HG03039 (cell line): ENCODE measurements around the gene SMPX.

Experiments
- ATAC-seq: cut with Tn5 transposase; IDR thresholded peaks from one replicate; pipeline ENCODE4 v1.9.1; 2021; ENCODE audit warnings: mild to moderate bottlenecking, moderate library complexity; ENCODE audit not compliant: unreplicated experiment

SMPX gene

DNA sequence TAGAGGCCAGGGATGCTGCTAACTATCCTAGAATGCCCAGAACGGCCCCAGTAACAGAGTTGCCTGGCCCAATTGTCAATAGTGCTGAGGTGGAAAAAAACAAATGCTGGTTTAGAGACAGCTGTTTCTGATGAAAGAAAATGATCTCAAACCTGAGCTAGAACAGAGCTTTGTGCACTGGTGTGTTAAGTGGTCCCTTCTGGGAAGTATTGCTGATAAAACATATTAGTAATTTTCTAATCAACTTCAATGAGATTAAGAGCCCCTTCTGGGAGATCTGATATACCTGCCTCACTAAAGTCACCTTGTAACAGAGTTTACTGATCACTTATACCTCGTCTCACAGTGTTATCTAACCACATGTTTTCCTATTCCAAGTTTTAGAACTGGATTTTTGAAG lies 42.1 kb downstream of the SMPX start:
- ATAC-seq = no peak

DNA sequence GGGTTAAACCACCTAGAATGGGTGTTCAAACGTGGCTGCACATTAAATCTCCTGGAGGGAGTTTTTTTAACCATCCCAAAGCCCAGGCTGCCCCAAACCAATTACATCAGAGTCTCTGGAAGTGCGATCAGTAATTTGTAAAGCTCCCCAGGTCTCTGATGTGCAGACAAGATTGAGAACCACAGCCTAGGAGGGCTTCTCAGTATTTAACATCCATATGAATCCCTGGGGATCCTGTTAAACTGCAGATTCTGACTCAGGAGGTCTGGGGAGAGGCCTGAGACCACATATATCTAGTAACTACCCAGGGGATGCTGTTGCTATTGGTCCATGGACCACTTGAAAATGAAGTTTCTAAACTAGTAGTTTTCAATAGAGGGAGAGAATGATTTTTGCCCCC lies 42.6 kb downstream of the SMPX start:
- no peak for ATAC-seq

DNA sequence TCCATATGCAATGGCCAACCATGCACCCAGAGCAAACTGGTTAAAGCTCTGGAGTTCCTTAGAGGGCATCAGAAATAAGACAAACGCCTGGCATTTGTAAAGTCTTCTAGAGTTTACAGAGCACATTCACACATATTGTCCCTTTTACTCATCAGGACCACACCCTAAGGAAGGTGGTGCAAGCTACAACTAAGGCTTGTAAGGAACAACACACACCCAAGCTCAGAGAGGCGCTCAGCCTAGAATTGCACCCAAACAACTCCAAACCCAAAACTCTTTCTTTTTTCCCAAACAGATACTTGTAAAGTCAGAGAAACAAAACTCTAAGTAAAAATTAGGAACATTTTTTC lies 46.1 kb downstream of the SMPX start:
- no peak for ATAC-seq

DNA sequence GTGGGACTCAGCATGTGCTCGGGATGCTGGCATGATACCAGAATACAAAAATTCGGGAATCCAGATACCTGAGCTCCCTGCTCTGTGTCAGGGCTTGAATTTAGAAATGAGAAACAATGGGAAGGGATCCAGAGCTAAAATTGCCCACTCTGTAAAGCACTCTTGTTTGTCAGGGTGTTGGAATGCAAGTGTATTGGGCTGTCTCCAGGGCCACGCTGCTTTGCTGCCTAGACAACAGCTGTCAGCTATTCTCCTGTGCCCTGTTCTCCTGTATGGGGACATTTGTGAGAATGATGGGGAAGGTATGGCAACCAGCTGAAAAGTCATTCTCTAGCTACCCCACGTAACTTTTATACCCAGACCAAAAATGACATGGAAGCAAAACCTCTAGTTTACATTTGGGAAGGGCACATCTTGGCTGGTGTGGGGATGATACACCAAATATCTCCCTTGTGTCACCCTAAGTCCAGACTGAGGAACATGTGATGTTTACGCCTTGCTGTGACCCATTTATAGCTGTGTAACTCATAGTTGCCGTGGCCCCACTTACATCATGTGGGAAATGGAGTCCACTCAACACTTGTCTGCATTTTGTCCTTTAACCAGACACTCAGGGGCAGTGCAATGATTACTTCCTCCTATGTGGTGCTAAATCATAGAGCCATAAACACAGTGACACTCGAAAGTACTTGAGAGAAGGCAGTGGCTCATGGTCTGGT lies 46.6 kb downstream of the SMPX start:
- no peak for ATAC-seq

DNA sequence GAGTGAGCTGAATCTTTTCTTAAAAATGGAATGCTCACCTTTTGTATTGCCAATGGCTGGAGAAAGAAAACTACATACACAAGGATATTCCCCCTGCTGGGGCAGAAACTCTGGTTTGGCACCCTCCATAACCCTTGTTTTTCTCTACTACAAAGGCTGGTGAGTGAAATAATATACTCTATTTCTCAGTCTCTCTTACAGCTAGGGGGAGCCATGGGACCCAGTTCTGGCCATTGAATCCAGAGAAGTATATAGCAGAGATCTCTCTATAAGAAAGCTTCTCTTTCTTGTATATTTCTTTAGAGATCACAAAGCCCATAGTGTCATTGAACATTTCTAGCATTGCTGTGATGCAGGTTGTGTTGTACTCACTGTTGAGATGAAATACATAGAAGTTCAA lies 49.8 kb downstream of the SMPX start:
- ATAC-seq = no peak

DNA sequence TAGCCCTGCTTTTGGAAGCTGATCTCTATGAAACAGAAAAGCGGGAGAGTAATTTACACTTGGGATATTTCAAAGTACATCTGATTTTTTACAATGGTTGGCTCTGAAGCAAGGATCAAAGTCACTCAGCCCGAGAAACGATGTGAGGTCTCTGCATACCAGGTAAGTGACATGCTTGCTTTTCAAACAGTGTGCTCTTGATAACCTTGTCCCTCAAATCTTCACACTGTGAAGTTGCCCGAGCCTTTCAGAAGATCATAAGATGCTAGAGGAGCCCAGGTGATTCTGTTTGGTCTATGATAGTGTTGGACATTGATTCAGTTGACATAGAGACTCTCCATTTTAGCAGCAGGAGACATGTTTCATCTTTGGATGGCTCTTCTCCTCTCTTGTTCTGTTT lies 52.7 kb downstream of the SMPX start:
- no peak for ATAC-seq

DNA sequence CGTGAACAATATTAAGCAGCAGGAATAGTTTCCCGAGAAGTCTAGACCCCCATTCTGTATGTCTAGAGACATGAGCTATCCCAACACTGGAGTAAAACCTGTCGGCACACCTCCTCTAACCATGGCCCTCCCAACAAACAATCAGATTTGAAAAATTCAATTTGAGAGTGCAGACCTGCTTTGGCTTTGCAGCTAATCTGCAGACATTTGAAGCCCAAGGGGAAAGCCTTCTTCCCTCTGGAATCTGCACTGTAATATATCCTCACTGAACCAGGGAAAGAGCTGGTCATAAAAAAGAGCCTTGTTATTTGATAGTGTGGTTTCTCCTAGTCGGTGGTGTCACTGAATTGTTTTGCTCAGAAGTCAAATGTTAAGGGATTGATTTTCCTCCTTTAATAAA lies 55.2 kb downstream of the SMPX start:
- no peak for ATAC-seq

DNA sequence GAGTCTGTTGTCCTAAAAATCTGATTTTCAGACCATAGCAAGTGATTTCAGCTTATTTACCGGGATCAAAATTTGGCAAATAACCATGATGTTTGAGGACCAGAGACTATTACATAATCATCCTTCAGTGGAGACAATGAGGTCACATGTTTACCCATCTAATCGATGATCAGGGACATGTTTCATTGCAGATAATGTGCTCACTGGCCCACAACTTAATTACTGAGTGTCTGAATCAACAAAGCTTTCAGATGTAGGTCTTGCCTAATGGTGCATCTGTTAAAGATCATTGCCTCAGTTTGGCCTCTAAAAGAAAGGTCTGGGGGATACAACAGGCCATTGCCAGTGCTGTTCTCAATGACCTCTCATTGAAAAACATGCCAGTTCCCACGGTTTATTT lies 56.9 kb downstream of the SMPX start:
- ATAC-seq = no peak

DNA sequence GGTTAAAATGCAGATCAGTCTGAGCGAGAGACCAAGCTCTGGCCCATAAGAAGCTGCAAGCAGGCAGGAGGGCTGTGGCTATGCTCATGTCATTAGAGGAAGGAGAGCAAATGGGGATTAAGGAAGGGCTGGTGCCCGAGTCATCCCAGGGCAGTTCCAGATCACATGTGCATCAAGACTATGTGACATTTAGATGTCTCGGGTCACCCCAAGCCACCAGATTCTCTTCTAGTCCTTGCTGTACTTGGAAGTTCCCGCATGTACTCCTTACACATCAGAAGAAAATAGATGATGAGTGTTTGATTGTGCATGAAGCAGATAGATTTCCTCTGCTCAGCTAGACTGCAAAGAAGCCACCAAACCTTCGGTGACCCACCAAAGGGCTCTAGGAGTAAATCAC lies 57.6 kb downstream of the SMPX start:
- no peak for ATAC-seq

DNA sequence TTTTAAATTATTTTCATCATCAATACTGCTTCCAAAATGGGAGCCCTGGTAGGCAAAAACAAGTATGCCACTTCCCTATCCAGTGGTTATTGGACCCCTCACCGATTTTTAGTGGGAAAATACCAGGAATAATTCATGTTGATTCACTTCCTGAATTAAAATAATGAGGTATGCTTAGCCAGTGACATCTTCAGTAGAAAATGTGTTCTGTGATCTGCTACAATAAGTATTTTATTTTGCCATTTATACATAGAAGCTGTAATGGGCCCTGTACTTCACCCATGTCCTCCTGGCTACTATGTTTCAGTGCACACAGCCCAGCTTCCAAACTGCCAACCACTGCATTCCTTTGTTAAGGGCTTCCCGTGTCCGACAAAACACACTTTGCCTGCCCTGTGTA lies 58.8 kb downstream of the SMPX start:
- ATAC-seq = no peak

DNA sequence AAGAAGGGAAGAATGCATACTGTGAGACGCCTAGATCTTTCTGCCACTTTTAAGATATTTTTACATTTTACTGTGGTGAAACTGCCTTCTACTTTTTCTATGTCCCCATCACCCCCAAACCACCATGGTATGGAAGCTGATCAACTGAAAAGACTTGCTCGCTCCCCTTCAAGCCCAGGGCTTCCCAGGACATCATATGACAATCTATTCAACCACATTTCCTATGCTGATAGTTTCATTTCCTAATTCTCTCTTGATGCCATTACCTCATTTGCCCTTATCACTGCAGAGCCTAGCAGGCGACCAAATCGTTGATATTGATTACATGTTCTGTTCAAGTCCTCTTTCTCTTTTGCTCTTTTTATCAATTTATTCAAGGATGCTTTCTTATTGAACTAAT lies 59.6 kb downstream of the SMPX start:
- no peak for ATAC-seq

DNA sequence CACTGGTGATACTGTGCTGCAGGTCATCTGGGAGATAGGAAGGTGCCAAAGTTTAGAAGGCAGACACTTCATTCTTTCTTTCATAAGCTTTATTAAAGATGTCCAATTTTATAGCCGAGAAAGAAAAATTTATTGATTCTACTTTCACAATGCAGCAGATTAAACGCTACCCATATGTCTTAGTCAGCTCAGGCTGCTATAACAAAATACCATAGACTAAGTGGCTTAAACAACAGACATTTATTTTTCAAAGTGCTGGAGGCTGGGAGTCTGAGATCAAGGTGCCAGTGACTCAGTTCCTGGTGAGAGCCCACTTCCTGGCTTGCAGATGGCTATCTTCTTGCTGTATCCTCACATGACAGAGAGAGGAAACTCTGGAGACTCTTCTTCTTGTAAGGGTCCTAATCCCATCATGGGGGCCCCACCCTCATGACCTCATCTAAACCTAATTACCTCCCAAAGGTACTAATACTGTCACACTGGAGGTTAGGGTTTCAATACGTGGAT lies 66.4 kb downstream of the SMPX start:
- no peak for ATAC-seq

DNA sequence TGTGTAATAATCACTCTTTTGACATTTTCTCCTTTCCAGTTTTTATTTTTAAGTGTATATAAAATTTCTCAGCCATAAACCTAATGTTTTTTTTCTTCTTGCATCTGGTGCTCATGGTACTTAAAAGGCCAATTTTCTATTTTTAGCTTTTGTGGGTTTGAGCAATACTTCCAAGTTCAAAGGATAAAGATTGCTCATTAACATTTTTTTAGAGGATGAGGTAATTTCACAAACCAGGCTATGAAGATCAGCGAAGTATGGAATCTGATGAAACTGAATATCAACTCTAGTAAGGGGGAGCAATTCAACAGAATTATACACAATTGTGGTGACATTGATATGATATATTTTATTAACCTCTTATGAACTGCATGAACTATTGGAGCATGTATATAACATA lies 74.0 kb downstream of the SMPX start:
- no peak for ATAC-seq

DNA sequence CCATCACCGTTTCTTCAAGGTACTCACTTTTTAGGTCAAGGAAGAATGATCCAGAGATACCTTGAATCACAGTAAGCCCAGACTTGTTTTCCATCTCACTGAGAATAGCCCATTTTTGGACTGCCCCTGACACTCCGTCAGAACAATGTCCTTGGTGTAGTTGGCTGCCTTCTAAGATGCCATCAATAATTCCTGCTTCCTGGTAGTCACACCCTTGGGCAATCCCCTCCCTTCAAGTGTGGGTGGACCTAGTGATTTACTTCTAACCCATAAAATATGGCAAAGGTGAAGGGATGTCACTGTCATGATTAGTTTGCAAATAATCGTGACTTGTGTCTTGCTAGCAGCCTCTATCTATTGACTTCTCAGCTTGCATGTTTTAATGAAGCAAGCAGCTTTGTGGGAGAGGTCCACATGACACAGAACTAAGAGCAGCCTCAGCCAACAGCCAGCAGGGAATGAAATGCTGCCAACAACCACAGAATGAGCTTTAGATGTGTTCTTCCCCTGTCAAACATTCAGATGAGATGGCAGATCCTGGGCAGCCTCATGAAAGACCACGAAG lies 79.8 kb downstream of the SMPX start:
- ATAC-seq = no peak

DNA sequence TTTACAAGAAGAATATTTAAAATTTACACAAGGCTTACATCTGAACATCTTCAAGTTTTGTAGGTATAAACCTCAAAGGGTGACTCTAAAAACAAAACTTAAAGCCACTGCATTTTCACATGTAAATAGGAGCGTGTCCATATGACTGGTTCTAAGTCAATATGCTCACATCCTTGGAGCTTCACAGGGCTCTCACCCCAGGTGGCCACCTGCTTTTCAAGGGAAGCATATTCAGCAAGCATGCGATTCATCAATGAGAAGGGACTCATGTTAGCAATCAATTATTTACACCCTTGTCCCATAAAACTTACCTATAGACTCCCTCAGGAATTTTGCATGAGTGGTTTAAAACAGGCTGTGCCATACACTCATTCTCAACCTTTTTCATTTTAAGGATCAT lies 82.0 kb downstream of the SMPX start:
- ATAC-seq = no peak

DNA sequence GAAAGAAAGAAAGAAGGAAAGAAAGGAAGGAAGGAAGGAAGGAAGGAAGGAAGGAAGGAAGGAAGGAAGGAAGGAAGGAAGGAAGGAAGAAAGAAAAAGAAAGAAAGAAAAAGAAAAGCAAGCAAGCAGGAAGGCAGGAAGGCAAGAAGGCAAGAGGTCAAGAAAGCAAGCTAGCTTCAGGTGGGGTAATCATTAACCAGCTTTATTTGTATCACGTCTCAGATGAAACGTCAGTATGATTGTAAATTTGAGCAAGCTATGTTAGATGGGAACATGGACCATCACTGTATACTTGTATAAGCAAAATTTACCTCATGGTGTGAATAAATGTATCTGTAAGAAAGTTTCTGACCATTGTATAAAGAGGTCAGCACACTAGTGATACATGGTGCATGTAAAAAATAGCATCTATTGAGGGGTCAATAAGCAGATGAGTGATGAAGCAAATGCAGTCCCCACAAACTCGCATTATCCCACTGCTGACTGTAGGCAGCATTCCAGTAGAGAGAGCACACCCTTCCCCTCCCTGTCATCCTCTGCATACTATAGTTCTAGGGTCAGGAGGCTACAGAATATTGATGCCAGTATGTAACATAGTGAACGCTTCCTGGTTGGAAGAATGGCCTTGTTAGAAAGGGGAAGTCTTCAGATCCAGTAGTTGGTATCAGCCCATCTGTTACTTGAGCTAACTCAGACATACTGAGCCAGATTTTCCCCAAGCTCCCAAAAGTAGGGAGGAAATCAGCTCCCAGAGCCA lies 83.3 kb downstream of the SMPX start:
- ATAC-seq = no peak

DNA sequence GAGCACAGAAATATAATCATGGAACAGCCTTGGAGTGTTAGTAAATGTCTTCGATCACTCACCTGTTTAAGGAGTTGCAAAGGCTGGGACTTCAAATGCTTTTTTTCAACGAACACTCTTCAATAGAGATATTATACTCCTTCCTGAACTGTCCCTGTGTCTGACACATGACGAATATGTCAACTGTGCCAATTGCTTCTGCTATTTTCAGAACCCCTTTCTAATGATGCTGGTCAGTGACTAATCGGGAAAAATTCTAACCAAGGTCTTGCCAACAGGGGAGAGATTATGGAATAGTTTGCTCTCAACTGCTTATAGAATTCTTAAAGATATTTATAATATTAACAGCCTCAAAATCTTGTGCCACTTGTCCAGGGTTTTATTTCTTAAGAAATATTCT lies 91.2 kb downstream of the SMPX start:
- ATAC-seq = no peak

DNA sequence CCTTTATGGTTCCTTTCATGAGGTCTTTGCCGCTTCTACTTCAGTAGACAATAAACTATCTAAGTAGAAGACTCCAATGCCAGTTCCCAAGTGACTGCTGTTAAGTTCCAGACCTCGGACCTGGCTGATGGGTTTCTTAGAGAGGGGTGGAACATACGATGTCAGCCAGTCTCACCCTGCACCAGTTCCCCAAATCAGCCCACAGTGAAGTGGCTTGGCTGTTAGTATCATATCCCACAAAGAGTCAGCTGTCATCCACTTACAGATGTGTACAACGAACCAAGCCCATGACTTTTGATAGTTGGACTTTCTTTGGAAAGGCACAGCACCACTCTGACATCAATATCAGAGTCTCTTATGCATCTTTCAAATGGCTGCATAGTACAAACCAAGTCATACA lies 91.7 kb downstream of the SMPX start:
- ATAC-seq = no peak

DNA sequence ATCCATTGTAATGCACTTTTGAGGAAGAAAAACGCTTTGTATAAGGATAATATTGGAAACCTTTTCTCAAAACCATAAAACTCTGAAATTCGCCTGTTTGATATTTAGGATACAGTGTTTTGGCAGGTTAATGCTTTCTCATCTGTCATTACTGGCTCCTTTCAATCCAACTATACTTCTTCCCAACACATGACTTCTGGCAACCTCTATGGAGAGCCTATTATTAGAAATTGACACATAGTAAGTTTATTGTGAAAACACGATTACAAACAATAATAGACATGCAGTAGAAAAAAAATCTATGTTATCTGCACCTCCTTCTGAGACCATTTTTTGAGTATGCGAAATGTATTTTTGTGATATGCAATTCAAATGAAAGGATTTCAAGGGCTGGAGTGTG lies 95.2 kb downstream of the SMPX start:
- ATAC-seq = no peak

DNA sequence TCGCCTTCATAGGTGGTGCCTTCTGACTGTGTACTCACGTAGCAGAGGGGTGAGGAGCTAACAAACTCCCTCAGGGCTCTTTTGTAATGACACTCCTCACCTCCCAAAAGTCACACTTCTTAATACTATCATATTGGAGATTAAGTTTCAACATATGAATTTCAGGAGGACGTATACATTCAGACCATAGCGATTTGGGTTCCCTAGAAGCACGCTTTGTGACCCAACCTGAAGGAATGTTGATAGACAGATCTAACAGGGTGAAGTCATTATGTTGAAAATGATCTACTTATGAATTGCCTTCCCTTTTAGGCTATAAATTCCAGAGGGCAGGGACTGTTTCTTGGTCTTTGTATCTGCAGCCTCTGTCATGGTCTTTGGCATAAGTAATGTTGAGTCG lies 96.6 kb downstream of the SMPX start:
- ATAC-seq = no peak

DNA sequence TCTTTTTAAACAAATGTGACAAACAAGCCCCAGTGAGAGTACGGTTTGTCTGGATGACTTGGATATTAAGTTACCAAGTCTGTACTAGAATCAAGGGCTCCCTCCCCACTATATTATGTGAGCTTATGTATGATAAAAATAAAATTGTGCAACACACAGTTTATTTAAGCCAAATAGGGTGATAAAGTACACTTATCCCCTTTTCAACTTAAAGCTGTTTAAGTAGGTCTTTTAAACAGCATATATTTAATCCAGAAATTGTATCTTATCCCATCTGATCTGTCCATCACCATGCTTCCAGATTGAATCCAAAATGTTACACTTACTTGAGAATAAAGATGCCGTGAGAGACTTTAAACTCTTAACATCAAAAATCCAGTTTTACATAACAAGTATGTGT lies 97.8 kb downstream of the SMPX start:
- ATAC-seq = no peak

DNA sequence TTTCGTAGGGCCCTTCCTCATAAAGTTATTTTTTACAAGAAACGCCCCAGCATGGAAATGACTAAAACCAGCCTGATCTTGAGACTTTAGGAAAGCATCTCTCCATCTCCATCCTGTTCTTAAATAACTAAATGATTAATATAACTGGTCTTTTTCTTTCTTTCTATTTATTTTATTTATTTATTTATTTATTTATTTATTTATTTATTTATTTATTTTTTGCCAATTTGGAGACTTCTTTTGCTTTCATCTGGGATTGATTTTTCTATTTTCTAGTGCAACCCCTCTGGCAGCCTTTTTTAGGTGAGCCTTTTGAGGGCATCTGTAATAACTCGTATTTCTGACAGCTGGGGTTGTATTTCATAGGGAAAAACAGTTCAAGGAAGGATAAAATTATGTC lies 98.6 kb downstream of the SMPX start:
- ATAC-seq = no peak
